ENCODE measurements around the gene ILKAP. TPM values are rescaled to one million over a fixed set of nuclear protein-coding genes. Genes with fewer than 3 reads are reported as not detected.

Gene ILKAP
- total and polyA plus RNA-seq, 8 donors: 30.6 to 57.3 (median 46.3) TPM

DNA sequence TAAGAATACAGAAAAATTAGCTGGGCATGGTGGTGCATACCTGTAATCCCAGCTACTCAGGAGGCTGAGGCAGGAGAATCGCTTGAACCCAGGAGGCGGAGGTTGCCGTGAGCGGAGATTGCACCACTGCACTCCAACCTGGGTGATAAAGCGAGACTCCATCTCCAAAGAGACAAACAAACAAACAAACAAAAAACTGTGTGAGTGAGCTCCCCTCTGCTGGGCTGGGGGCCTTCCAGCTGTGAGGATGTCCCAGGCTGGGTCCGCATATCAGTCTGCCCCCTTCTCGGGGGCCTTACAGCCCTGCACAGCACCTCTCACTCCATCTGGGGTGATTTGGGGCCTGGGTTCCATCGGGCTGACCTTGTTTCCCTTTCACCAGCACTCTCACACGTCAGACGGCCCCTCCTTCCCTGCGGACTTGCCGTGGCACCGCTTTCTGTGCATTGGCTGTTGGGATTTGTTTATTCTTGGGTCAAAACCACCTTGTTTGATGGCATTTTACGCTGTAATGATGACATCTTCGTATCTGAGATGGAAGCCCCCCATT lies 67.8 kb downstream of the ILKAP start:
- H3K27ac ChIP-seq: no peak overlapping the region
- TF ChIP-seq, protein P1, sequence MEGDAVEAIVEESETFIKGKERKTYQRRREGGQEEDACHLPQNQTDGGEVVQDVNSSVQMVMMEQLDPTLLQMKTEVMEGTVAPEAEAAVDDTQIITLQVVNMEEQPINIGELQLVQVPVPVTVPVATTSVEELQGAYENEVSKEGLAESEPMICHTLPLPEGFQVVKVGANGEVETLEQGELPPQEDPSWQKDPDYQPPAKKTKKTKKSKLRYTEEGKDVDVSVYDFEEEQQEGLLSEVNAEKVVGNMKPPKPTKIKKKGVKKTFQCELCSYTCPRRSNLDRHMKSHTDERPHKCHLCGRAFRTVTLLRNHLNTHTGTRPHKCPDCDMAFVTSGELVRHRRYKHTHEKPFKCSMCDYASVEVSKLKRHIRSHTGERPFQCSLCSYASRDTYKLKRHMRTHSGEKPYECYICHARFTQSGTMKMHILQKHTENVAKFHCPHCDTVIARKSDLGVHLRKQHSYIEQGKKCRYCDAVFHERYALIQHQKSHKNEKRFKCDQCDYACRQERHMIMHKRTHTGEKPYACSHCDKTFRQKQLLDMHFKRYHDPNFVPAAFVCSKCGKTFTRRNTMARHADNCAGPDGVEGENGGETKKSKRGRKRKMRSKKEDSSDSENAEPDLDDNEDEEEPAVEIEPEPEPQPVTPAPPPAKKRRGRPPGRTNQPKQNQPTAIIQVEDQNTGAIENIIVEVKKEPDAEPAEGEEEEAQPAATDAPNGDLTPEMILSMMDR (IDR thresholded peaks at IDR 0.05): no peak
- H3K4me3 ChIP-seq: no peak overlapping the region
- DNase-seq (peak in 1 of 4 donors; percentile 37), ATAC-seq (no peak)
- peaks cover 0 to 22% of the 10 kb centered on the region in 2 donors for H3K4me1 ChIP-seq
- peaks cover 0 to 12% of the 10 kb centered on the region in 2 donors for H3K27me3 ChIP-seq
- intact Hi-C loops (cut with DNase I): no loop called here
- no peaks in the 10 kb centered on the region for H3K9me3 ChIP-seq
- H3K36me3 ChIP-seq: no peaks in the 10 kb centered on the region

DNA sequence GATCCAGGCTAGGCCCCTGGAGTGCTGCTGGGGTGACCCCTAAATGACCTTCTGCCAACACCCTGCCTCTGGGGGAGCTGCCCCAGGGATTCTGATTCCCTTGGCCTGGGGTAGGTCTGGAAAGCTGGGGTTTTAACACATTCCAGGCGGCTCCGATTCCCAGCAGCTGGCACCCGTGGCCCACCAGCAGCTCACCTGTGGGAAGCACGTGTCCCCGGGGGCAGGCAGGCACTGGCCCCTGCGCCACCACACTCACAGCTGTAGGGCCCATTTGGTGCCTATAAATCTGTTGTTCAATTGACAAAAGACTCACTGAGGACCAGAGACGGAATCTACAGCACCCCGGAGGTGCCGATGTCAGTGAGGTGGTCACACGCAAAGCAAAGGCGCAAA lies 69.1 kb downstream of the ILKAP start:
- peak in 1 of 4 donors; percentile 55 for DNase-seq
- Histone ChIP-seq H3K4me3 (no peak overlapping the region), H3K27me3 (peaks cover 0 to 13% of the 10 kb centered on the region in 2 donors), H3K27ac (no peak overlapping the region), H3K36me3 (no peaks in the 10 kb centered on the region), H3K4me1 (peaks cover 0 to 22% of the 10 kb centered on the region in 2 donors), H3K9me3 (no peaks in the 10 kb centered on the region)
- TF ChIP-seq, protein P1 (IDR thresholded peaks at IDR 0.05): no peak
- intact Hi-C loops (cut with DNase I): no loop called here
- no peak for ATAC-seq

DNA sequence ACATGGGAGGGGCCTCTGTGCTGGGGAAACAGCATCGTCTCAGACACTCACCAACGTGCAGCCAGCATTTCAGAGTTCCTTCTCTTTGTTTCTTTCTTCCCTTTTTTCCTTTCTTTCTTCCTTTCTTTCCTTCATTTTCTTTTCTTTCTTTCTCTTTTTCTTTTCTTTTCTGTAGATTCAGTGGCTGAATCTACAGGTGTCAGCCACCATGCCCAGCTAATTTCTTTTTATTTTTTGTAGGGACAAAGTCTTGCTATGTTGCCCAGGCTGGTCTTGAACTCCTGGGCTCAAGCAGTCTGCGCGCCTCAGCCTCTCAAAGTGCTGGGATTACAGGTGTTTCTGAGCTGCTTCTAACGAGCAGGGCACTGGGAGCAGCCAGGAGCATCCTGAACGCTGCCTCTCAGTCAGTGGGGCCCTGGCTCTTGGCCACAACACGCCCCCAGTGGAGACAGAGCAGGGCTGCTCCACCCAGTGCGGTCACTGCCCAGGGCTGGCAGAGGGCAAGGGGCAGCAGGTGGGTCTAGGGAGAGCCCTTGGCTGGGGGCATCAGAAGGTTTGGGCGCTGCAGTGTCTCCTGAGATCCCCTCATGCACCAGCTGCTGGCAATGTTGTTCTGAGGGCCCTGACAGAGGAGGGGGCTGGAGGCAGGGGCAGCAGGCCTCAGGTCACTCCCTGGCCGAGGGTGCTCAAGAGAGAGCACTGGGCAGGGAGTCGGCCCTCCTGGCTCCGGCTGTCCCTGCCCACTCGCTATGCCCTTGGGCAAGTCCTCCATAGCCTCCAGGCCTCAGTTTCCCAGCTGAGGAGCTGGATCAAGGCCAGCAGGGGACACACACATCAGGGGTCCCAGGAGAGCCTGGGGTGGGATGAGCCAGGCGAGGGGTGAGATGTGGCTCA lies 69.7 kb downstream of the ILKAP start:
- no peak overlapping the region for H3K27ac ChIP-seq
- DNase-seq (peak in 1 of 4 donors; percentile 45), ATAC-seq (no peak)
- peaks cover 0 to 19% of the 10 kb centered on the region in 2 donors for H3K4me1 ChIP-seq
- no peaks in the 10 kb centered on the region for H3K9me3 ChIP-seq
- H3K4me3 ChIP-seq: no peak overlapping the region
- TF ChIP-seq, protein P1 (IDR thresholded peaks at IDR 0.05): no peak
- peaks cover 0 to 13% of the 10 kb centered on the region in 2 donors for H3K27me3 ChIP-seq
- intact Hi-C loops (cut with DNase I): no loop called here
- no peaks in the 10 kb centered on the region for H3K36me3 ChIP-seq

DNA sequence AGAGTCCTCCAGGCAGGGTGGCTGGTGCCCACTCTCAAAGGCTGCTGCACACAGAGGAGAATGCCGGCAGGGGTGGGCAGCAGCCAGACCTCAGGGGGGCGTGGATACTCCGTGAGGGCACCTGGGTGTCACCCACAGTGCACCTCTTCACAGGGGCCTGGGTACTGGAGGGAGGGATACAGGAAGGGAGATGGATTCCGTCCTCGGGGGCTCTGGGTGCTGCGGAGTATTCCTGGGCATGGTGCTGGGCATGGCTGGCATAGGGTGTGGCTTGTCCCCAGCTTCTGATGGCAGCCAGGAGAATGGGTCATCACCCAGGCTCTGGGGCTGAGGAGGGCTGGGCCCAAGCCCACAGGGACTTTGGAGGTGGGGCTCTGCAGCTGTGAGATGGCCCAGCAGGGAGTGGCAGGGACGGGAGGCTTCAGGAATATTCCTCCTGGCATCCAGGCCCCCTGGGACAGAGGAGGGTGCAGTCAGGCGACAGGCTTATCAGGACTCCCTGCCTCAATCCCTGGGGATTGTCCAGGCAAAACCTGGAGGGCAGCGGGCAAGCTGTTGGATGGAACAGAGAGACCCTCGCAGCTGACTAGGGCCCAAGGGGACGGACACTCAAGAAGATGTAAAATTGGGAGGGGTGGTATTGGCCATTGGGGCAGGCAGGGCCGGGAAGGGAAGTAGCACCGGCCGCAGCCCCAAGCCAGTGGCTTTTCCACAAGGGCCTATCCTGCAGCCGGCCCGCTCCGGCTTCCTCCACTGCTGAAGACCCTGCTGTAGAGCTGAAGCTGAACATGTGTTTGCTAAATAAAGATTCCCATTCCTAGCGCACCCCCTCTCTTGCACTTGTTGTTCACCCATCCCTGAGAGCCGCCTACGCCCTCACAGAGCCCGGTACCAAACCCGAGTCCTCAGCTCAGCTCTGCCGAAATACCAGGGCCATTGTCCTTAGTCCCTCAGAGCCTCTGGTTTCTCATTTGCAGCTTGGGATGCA lies 70.7 kb downstream of the ILKAP start:
- intact Hi-C loops (cut with DNase I): no loop called here
- Histone ChIP-seq H3K36me3 (no peaks in the 10 kb centered on the region), H3K4me1 (peaks cover 0 to 10% of the 10 kb centered on the region in 2 donors), H3K9me3 (no peaks in the 10 kb centered on the region), H3K4me3 (no peak overlapping the region), H3K27ac (no peak overlapping the region), H3K27me3 (peaks cover 0 to 19% of the 10 kb centered on the region in 2 donors)
- TF ChIP-seq, protein P1 (IDR thresholded peaks at IDR 0.05): no peak
- DNase-seq (peak in 1 of 4 donors; percentile 69), ATAC-seq (no peak)
